Fibroblast of skin of right biceps (primary cell): ENCODE measurements around the gene BAIAP2L1.

Experiments used
- DNase-seq: peaks from one replicate; pipeline ENCODE4 v3.0.0-alpha.2; 2013

BAIAP2L1 gene

GRCh38 chr7:98265841-98266271 lies 135.0 kb downstream of the BAIAP2L1 start:
- peak; percentile 70 for DNase-seq

GRCh38 chr7:98257701-98258100 lies 143.2 kb downstream of the BAIAP2L1 start:
- no peak for DNase-seq

- DNase-seq, result no peak
Observed at GRCh38 chr7:98256431-98256830, 144.5 kb downstream of the BAIAP2L1 start.

- no peak for DNase-seq
Observed at GRCh38 chr7:98254951-98255610, 145.8 kb downstream of the BAIAP2L1 start.

- no peak for DNase-seq
Observed at GRCh38 chr7:98254516-98254915, 146.4 kb downstream of the BAIAP2L1 start.

GRCh38 chr7:98252425-98253054 lies 148.3 kb downstream of the BAIAP2L1 start:
- DNase-seq, result peak; percentile 5

- DNase-seq, result peak; percentile 84
Observed at GRCh38 chr7:98251601-98252424, 149.1 kb downstream of the BAIAP2L1 start, which contains the start of gene TECPR1. Gene TECPR1 (minus strand): TSS chr7:98252232. CDS start chr7:98246146, 6,086 bp downstream.

- no peak for DNase-seq
Observed at GRCh38 chr7:98251231-98251600, 149.7 kb downstream of the BAIAP2L1 start.

- DNase-seq, result no peak
Observed at GRCh38 chr7:98250789-98251188, 150.1 kb downstream of the BAIAP2L1 start.

GRCh38 chr7:98249106-98249505 lies 151.8 kb downstream of the BAIAP2L1 start:
- no peak for DNase-seq

- DNase-seq, result no peak
Observed at GRCh38 chr7:98248156-98248555, 152.7 kb downstream of the BAIAP2L1 start.

- DNase-seq, result no peak
Observed at GRCh38 chr7:98244871-98245270, 156.0 kb downstream of the BAIAP2L1 start.

- no peak for DNase-seq
Observed at GRCh38 chr7:98242934-98243333, 158.0 kb downstream of the BAIAP2L1 start.

- DNase-seq, result no peak
Observed at GRCh38 chr7:98242342-98242741, 158.5 kb downstream of the BAIAP2L1 start.

GRCh38 chr7:98241674-98242241 lies 159.1 kb downstream of the BAIAP2L1 start:
- DNase-seq, result no peak
